ENCODE data around the gene LMNA. TPM values are rescaled to one million over a fixed set of nuclear protein-coding genes. Genes with fewer than 3 reads are reported as not detected.

The LMNA gene
- total RNA-seq, 1 experiment from 2014 or later = 68.8 TPM

DNA sequence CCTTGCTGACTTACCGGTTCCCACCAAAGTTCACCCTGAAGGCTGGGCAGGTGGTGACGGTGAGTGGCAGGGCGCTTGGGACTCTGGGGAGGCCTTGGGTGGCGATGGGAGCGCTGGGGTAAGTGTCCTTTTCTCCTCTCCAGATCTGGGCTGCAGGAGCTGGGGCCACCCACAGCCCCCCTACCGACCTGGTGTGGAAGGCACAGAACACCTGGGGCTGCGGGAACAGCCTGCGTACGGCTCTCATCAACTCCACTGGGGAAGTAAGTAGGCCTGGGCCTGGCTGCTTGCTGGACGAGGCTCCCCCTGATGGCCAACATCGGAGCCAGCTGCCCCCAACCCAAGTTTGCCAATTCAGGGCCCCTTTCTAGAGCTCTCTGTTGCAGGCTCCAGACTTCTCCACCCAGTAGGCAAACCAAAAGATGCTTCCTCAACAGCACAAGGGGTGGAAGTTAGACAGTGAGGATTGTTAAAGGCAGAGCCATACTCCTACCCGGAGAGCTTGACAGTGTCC lies 22.5 kb downstream of the LMNA start (continued):
- TF ChIP-seq NFE2L1 (CRISPR knock-in tag; IDR thresholded peaks at IDR 0.05) (no peak), MYBL2 (CRISPR knock-in tag; IDR thresholded peaks at IDR 0.05) (no peak)
- TF ChIP-seq, protein P1, sequence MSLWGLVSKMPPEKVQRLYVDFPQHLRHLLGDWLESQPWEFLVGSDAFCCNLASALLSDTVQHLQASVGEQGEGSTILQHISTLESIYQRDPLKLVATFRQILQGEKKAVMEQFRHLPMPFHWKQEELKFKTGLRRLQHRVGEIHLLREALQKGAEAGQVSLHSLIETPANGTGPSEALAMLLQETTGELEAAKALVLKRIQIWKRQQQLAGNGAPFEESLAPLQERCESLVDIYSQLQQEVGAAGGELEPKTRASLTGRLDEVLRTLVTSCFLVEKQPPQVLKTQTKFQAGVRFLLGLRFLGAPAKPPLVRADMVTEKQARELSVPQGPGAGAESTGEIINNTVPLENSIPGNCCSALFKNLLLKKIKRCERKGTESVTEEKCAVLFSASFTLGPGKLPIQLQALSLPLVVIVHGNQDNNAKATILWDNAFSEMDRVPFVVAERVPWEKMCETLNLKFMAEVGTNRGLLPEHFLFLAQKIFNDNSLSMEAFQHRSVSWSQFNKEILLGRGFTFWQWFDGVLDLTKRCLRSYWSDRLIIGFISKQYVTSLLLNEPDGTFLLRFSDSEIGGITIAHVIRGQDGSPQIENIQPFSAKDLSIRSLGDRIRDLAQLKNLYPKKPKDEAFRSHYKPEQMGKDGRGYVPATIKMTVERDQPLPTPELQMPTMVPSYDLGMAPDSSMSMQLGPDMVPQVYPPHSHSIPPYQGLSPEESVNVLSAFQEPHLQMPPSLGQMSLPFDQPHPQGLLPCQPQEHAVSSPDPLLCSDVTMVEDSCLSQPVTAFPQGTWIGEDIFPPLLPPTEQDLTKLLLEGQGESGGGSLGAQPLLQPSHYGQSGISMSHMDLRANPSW (CRISPR knock-in tag; conservative IDR thresholded peaks at IDR 0.05; ENCODE audit: low read depth) = no peak
- TF ChIP-seq, protein P2, sequence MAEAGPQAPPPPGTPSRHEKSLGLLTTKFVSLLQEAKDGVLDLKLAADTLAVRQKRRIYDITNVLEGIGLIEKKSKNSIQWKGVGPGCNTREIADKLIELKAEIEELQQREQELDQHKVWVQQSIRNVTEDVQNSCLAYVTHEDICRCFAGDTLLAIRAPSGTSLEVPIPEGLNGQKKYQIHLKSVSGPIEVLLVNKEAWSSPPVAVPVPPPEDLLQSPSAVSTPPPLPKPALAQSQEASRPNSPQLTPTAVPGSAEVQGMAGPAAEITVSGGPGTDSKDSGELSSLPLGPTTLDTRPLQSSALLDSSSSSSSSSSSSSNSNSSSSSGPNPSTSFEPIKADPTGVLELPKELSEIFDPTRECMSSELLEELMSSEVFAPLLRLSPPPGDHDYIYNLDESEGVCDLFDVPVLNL (CRISPR knock-in tag; IDR thresholded peaks at IDR 0.05; ENCODE audit: borderline replicate concordance, low read depth) = no peak

DNA sequence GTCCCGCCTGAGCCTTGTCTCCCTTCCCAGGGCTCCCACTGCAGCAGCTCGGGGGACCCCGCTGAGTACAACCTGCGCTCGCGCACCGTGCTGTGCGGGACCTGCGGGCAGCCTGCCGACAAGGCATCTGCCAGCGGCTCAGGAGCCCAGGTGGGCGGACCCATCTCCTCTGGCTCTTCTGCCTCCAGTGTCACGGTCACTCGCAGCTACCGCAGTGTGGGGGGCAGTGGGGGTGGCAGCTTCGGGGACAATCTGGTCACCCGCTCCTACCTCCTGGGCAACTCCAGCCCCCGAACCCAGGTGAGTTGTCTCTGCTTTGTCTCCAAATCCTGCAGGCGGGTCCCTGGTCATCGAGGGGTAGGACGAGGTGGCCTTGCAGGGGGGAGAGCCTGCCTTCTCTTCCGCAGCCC lies 24.0 kb downstream of the LMNA start:
- POLR2A ChIA-PET = no interaction called here
- CTCF ChIA-PET = interaction anchor here (1.0 to 28.0 kb wide), 4 partner anchors 8 to 85 kb away, joined by 4 to 1176 read pairs (median 184); partner anchors contain the start of gene MEX3A
- Mint-ChIP-seq H3K4me3 (no peak overlapping the region), H3K36me3 (peaks cover 9% of the 10 kb centered on the region), H3K9me3 (no peaks in the 10 kb centered on the region), H3K4me1 (peaks cover 9% of the 10 kb centered on the region), H3K27ac (no peak overlapping the region), H3K27me3 (ENCODE audit: low read depth) (no peaks in the 10 kb centered on the region)
- no peak for DNase-seq (ENCODE audit: low spot score)
- no peak for ATAC-seq
- no peak for TF ChIP-seq ZNF317 (CRISPR knock-in tag; IDR thresholded peaks at IDR 0.05; ENCODE audit: borderline replicate concordance, low read depth)
- TF ChIP-seq, protein P3, sequence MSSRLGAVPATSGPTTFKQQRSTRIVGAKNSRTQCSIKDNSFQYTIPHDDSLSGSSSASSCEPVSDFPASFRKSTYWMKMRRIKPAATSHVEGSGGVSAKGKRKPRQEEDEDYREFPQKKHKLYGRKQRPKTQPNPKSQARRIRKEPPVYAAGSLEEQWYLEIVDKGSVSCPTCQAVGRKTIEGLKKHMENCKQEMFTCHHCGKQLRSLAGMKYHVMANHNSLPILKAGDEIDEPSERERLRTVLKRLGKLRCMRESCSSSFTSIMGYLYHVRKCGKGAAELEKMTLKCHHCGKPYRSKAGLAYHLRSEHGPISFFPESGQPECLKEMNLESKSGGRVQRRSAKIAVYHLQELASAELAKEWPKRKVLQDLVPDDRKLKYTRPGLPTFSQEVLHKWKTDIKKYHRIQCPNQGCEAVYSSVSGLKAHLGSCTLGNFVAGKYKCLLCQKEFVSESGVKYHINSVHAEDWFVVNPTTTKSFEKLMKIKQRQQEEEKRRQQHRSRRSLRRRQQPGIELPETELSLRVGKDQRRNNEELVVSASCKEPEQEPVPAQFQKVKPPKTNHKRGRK (CRISPR knock-in tag; IDR thresholded peaks at IDR 0.05; ENCODE audit: borderline replicate concordance) = no peak
- TF ChIP-seq, protein P4, sequence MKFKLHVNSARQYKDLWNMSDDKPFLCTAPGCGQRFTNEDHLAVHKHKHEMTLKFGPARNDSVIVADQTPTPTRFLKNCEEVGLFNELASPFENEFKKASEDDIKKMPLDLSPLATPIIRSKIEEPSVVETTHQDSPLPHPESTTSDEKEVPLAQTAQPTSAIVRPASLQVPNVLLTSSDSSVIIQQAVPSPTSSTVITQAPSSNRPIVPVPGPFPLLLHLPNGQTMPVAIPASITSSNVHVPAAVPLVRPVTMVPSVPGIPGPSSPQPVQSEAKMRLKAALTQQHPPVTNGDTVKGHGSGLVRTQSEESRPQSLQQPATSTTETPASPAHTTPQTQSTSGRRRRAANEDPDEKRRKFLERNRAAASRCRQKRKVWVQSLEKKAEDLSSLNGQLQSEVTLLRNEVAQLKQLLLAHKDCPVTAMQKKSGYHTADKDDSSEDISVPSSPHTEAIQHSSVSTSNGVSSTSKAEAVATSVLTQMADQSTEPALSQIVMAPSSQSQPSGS (CRISPR knock-in tag; IDR thresholded peaks at IDR 0.05; ENCODE audit: borderline replicate concordance, low read depth) = no peak
- no peak for TF ChIP-seq CREB1 (CRISPR knock-in tag; IDR thresholded peaks at IDR 0.05)
- TF ChIP-seq SMAD3 (CRISPR knock-in tag; IDR thresholded peaks at IDR 0.05; ENCODE audit: borderline replicate concordance) = no peak
- TF ChIP-seq, protein P5, sequence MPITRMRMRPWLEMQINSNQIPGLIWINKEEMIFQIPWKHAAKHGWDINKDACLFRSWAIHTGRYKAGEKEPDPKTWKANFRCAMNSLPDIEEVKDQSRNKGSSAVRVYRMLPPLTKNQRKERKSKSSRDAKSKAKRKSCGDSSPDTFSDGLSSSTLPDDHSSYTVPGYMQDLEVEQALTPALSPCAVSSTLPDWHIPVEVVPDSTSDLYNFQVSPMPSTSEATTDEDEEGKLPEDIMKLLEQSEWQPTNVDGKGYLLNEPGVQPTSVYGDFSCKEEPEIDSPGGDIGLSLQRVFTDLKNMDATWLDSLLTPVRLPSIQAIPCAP (CRISPR knock-in tag; IDR thresholded peaks at IDR 0.05) = no peak
- TF ChIP-seq, protein P6, sequence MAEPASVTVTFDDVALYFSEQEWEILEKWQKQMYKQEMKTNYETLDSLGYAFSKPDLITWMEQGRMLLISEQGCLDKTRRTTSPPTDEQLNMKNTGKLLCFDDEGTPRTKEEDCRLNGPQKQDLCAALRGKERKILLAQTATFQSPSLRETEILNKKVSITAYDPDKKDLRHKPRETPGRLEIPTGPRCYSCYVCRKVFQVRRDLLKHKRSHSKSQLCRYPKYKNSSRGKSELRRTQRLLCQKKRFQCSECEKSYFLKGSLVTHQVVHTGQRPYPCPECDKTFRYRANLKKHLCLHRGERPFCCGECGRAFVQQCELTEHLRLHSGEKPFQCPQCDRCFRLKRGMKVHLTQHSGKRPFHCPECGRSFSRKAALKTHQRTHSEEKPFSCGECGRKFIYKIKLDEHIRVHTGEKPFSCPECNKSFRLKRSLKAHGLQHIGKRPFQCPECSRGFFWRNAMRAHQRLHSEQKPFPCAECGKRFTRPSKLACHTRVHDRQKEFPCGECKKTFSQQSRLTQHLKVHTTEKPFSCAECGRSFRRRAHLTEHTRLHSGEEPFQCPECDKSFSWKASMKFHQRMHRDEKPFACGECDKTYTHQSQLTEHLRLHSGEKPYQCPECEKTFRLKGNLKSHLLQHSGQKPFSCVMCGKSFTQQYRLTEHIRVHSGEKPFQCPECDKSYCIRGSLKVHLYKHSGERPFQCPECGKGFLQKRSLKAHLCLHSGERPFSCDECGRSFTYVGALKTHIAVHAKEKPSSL (CRISPR knock-in tag; conservative IDR thresholded peaks at IDR 0.05) = no peak
- TF ChIP-seq, protein P2 (CRISPR knock-in tag; IDR thresholded peaks at IDR 0.05; ENCODE audit: borderline replicate concordance, low read depth) = no peak
- no peak for TF ChIP-seq SP1 (CRISPR knock-in tag; conservative IDR thresholded peaks at IDR 0.05)
- TF ChIP-seq SMAD4 (CRISPR knock-in tag; IDR thresholded peaks at IDR 0.05) = no peak
- TF ChIP-seq, protein P7, sequence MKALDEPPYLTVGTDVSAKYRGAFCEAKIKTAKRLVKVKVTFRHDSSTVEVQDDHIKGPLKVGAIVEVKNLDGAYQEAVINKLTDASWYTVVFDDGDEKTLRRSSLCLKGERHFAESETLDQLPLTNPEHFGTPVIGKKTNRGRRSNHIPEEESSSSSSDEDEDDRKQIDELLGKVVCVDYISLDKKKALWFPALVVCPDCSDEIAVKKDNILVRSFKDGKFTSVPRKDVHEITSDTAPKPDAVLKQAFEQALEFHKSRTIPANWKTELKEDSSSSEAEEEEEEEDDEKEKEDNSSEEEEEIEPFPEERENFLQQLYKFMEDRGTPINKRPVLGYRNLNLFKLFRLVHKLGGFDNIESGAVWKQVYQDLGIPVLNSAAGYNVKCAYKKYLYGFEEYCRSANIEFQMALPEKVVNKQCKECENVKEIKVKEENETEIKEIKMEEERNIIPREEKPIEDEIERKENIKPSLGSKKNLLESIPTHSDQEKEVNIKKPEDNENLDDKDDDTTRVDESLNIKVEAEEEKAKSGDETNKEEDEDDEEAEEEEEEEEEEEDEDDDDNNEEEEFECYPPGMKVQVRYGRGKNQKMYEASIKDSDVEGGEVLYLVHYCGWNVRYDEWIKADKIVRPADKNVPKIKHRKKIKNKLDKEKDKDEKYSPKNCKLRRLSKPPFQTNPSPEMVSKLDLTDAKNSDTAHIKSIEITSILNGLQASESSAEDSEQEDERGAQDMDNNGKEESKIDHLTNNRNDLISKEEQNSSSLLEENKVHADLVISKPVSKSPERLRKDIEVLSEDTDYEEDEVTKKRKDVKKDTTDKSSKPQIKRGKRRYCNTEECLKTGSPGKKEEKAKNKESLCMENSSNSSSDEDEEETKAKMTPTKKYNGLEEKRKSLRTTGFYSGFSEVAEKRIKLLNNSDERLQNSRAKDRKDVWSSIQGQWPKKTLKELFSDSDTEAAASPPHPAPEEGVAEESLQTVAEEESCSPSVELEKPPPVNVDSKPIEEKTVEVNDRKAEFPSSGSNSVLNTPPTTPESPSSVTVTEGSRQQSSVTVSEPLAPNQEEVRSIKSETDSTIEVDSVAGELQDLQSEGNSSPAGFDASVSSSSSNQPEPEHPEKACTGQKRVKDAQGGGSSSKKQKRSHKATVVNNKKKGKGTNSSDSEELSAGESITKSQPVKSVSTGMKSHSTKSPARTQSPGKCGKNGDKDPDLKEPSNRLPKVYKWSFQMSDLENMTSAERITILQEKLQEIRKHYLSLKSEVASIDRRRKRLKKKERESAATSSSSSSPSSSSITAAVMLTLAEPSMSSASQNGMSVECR (CRISPR knock-in tag; IDR thresholded peaks at IDR 0.05; ENCODE audit: borderline replicate concordance) = no peak
- TF ChIP-seq TEAD4 (CRISPR knock-in tag; IDR thresholded peaks at IDR 0.05) = no peak
- no peak for TF ChIP-seq NFATC4 (CRISPR knock-in tag; IDR thresholded peaks at IDR 0.05)
